Lung (tissue), 12 donors: ENCODE results near the gene VAMP8. TPM values are rescaled to one million over a fixed set of nuclear protein-coding genes. Genes with fewer than 3 reads are reported as not detected.

Experiments
- ATAC-seq: fragments of 200-7000 bp; cut with Tn5 transposase; one replicate; pipeline ENCODE4 v1.9.1; 2020; ENCODE audit warnings: moderate number of reproducible peaks; ENCODE audit not compliant: insufficient read depth, low FRiP score
- DNase-seq, 3 donors: peaks; one replicate each; pipeline ENCODE4 v3.0.0-alpha.2; 2013 to 2017
- H3K27ac ChIP-seq, 2 donors: one replicate each; pipeline ENCODE4 v1.5.1; 2013; ENCODE audit warnings: mild to moderate bottlenecking in 2 of 2, moderate library complexity in 2 of 2, control low read depth in 1 of 2, inconsistent platforms in 1 of 2, low read depth in 1 of 2, low read length in 1 of 2
- H3K27me3 ChIP-seq, 3 donors: one replicate each; pipeline ENCODE4 v1.5.1; 2013; ENCODE audit warnings: low read length in 2 of 3; ENCODE audit not compliant: control insufficient read depth in 3 of 3, insufficient read depth in 3 of 3
- H3K36me3 ChIP-seq, 4 donors: one replicate each; pipeline ENCODE4 v1.5.1; 2013; ENCODE audit warnings: low read length in 4 of 4, mild to moderate bottlenecking in 1 of 4, moderate library complexity in 1 of 4; ENCODE audit not compliant: control insufficient read depth in 4 of 4, insufficient read depth in 4 of 4
- H3K4me1 ChIP-seq, 5 donors: one replicate each; pipeline ENCODE4 v1.5.1; 2013; ENCODE audit warnings: low read length in 5 of 5, mild to moderate bottlenecking in 2 of 5, moderate library complexity in 1 of 5; ENCODE audit not compliant: control insufficient read depth in 5 of 5, insufficient read depth in 5 of 5
- H3K4me3 ChIP-seq: one replicate; pipeline ENCODE4 v1.5.1; 2013; ENCODE audit warnings: mild to moderate bottlenecking, control low read depth, moderate library complexity
- H3K9ac ChIP-seq, 2 donors: one replicate each; pipeline ENCODE4 v1.5.1; 2013; ENCODE audit warnings: low read length in 2 of 2, control low read depth in 1 of 2; ENCODE audit not compliant: insufficient read depth in 1 of 2
- H3K9me3 ChIP-seq, 4 donors: one replicate each; pipeline ENCODE4 v1.5.1; 2013; ENCODE audit warnings: low read length in 3 of 4, mild to moderate bottlenecking in 1 of 4, moderate library complexity in 1 of 4; ENCODE audit not compliant: control insufficient read depth in 4 of 4, insufficient read depth in 3 of 4
- CTCF ChIP-seq: IDR thresholded peaks from 2 replicates; pipeline ENCODE4 v1.5.1; 2012; ENCODE audit warnings: mild to moderate bottlenecking; ENCODE audit errors: control extremely low read depth, extremely low read depth
- WGBS, 2 donors: extraction: QIAGEN DNeasy Blood & Tissue Kit; methylation state at CpG; one replicate each; pipeline ENCODE4 v1.1.7; 2013; 5-methylcytosine and 5-hydroxymethylcytosine counted together
- polyA plus RNA-seq, 2 donors: library from polyadenylated mRNA; stranded (reverse); fragments of 200-250 nt; gene quantifications; one replicate each; pipeline ENCODE4 v1.2.1, GENCODE V29; 2013
- total RNA-seq, 2 donors: library from RNA; depleted of rRNA in 1 of 2; stranded (reverse); fragments of >200 nt in 1 of 2; gene quantifications; one replicate each; pipeline ENCODE4 v1.2.1, GENCODE V29; 2014 to 2021
- donor health status: control.
- donor health status: control.
- donor health status: Bipolar disorder and iron deficiency.
- donor health status: healthy.
- donor health status: DM: yes; HTN: yes; CAD: no.

VAMP8 gene
- total and polyA plus RNA-seq, 4 donors, result 64.0 to 626 (median 320) TPM

GRCh38 chr2:85595301-85596025 lies 18.1 kb downstream of the VAMP8 start, which contains the start of gene RNF181:
Gene RNF181, plus strand, starts transcription at chr2:85595745. Its CDS starts 19 bp downstream, at chr2:85595764.
- no peaks in the 10 kb centered on the region for H3K27me3 ChIP-seq
- DNase-seq (peak; percentile 97 to 100 (median 99)), ATAC-seq (peak; percentile 96)
- H3K27ac ChIP-seq, result peak within 1 kb of the TSS; percentile 89 to 93
- WGBS, 2 donors, result 0% methylated on average over 47 of the region's 47 CpGs
- H3K9me3 ChIP-seq, result no peaks in the 10 kb centered on the region
- TF ChIP-seq CTCF, result no peak
- H3K36me3 ChIP-seq, result peaks cover 0 to 39% (median 12%) of the 10 kb centered on the region in 4 donors
- peaks cover 9 to 27% (median 23%) of the 10 kb centered on the region in 5 donors for H3K4me1 ChIP-seq
- peak within 1 kb of the TSS; percentile 80 to 88 for H3K9ac ChIP-seq
- peak within 1 kb of the TSS; percentile 77 for H3K4me3 ChIP-seq

- no peaks in the 10 kb centered on the region for H3K27me3 ChIP-seq
- peak overlapping the region; percentile 63 to 88 for H3K9ac ChIP-seq
- no peak for ATAC-seq
- H3K36me3 ChIP-seq, result peaks cover 0 to 39% (median 12%) of the 10 kb centered on the region in 4 donors
- peaks cover 9 to 22% (median 17%) of the 10 kb centered on the region in 5 donors for H3K4me1 ChIP-seq
- peak overlapping the region; percentile 77 for H3K4me3 ChIP-seq
- no peak for TF ChIP-seq CTCF
- H3K27ac ChIP-seq, result peak overlapping the region; percentile 86 to 89
- 2 to 3% methylated on average over 10 of the region's 10 CpGs for WGBS, 2 donors
- DNase-seq, result no peak
- no peaks in the 10 kb centered on the region for H3K9me3 ChIP-seq
Measured at GRCh38 chr2:85596026-85596333, 18.6 kb downstream of the VAMP8 start.

- ATAC-seq (no peak), DNase-seq (no peak)
- H3K36me3 ChIP-seq, result peaks cover 0 to 37% (median 12%) of the 10 kb centered on the region in 4 donors
- H3K4me1 ChIP-seq, result peaks cover 9 to 21% (median 17%) of the 10 kb centered on the region in 5 donors
- no peak overlapping the region for H3K4me3 ChIP-seq
- H3K27ac ChIP-seq, result no peak overlapping the region
- H3K27me3 ChIP-seq, result no peaks in the 10 kb centered on the region
- H3K9me3 ChIP-seq, result no peaks in the 10 kb centered on the region
- WGBS, 2 donors, result 67 to 72% methylated on average over 3 of the region's 3 CpGs
- TF ChIP-seq CTCF, result no peak
- peak overlapping the region; percentile 63 to 88 for H3K9ac ChIP-seq
Measured at GRCh38 chr2:85596486-85597143, 19.2 kb downstream of the VAMP8 start.
